GM12874 (cell line): ENCODE measurements around the gene FBXL16.

Experiments
- TF ChIP-seq, protein P1 (sequence below): IDR thresholded peaks from 2 replicates; pipeline ENCODE4 v1.5.1; 2011; ENCODE audit warnings: low read depth, mild to moderate bottlenecking, control low read depth, low read length, moderate library complexity; ENCODE audit not compliant: insufficient read depth

The FBXL16 gene

DNA sequence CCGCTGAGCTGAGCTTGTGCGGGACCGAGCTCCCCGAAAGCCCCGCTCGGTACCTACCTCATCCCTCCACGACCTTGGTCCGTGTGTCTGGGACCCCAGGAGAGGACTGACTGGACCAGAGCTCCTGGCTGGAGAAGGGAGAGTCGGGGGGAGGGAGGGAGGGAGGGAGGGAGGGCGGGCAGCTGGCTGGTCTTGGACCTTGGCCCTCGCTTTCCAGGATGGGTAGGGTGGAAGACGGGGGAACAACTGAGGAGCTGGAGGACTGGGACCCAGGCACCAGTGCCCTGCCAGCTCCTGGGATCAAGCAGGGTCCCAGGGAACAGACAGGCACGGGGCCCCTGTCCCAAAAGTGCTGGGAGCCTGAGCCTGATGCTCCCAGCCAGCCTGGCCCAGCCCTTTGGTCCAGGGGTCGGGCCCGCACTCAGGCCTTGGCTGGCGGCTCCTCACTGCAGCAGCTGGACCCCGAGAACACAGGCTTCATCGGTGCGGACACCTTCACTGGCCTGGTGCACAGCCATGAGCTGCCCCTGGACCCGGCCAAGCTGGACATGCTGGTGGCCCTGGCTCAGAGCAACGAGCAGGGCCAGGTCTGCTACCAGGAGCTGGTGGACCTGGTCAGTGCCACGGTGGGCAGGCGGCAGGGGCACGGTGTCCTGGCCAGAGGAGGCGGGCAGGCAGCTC, 29.6 kb downstream of the FBXL16 start:
- TF ChIP-seq, protein P1, sequence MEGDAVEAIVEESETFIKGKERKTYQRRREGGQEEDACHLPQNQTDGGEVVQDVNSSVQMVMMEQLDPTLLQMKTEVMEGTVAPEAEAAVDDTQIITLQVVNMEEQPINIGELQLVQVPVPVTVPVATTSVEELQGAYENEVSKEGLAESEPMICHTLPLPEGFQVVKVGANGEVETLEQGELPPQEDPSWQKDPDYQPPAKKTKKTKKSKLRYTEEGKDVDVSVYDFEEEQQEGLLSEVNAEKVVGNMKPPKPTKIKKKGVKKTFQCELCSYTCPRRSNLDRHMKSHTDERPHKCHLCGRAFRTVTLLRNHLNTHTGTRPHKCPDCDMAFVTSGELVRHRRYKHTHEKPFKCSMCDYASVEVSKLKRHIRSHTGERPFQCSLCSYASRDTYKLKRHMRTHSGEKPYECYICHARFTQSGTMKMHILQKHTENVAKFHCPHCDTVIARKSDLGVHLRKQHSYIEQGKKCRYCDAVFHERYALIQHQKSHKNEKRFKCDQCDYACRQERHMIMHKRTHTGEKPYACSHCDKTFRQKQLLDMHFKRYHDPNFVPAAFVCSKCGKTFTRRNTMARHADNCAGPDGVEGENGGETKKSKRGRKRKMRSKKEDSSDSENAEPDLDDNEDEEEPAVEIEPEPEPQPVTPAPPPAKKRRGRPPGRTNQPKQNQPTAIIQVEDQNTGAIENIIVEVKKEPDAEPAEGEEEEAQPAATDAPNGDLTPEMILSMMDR = no peak

DNA sequence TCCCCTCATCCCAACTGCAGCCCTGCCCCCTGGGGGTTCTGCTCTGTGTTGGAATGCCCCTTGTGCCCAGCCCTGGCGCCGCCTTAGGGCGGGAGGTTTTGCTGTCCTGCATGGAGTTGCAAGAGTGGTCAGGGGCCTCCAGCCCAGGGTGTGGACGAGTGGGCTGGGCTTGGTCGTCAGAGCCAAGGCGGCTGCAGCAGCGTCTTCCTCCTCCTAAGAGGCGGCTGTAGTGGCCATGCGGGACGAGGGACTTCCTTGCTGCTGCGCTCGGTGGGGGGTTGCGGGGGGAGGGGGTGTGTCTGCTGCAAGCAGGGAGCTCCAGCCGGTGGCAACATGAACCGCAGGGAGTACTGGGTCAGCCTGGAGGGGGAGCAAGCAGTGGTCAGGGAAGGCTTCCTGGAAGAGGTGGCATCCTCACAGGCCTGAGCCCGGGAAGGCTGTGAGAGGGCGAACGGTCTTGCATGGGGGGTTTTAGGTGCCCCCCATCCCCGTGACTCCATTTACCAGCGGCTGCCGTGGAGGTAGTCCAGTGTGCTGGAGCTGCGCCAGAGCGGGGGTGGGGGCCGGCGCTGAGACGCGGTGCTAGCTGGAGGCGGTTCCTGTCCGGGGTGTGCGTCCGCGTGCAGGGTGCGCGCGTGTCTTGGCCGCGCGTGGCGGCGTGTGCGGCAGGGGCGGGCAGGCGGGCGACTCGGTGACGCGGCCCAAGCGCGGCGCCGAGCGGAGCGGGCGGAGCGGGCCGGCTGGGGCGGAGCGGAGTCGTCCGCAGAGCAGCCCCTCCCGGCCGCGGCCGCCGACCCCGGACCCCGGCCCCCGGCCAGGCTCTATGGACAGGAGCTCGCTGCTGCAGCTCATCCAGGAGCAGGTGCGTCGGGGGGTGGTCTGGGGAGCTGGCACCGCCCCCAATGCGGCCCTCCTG, 30.4 kb downstream of the FBXL16 start, which contains the start of gene RHBDL1:
RHBDL1 (plus strand) TSS at position 704 of the 916 bp plus-strand sequence; CDS start at position 824, 120 bp downstream.
- TF ChIP-seq, protein P1 = 0 out of 2 replicates have a peak, but pooled peaks have one; percentile 1

DNA sequence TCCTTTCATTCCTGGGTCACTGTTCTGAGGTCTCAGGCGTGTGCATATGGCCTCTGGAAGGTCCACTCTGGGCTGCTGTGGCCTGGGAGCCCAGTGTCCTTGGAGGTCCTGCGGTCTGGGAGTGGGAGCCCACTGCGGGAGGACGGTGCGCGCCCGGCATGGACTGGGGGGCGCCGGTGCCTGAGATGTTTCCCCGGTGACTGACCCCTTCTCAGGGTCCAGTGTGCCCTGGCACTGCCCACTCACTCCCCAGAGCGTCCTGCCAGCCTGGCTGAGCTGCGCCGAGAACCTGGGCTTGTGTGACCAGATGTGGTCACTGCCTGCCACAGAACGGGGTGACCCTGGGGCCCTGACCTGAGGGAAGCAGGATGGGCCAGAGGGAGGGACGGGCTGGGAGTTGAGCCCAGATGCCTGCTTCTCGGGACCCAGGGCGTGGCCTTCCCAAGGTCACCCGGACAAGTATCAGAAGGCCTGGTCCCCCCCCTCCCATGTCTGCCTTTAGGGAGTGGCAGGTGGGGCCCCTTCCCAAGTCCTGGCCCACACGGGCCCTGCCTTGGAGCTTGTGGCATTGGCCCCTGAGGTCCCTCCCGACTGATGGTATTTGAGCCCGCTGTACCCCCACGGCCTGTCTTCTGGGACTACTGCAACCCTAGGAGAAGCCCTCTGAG, 31.3 kb downstream of the FBXL16 start:
- TF ChIP-seq, protein P1 = no peak

DNA sequence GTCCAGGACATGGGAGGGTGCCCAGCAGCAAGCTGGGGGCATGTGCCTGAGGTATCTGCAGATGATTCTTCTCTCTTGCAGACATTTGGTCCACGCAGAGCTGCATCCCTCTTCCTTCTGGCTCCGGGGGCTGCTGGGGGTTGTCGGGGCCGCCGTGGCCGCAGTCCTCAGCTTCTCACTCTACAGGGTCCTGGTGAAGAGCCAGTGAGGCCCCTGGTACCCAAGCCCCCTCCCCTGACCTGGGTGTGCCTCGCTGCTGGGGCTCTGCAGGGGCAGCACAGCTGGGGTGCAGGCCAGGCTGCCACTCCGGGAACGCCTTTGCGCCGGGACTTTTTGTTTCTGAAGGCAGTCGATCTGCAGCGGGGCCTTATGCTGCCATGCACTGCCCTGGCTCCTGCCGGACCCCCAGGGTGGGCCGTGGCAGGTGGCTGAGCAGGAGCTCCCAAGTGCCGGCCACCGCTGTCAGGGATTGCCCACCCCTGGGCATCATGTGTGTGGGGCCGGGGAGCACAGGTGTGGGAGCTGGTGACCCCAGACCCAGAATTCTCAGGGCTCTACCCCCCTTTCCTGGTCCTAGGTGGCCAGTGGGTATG, 32.1 kb downstream of the FBXL16 start:
- TF ChIP-seq, protein P1 = no peak

DNA sequence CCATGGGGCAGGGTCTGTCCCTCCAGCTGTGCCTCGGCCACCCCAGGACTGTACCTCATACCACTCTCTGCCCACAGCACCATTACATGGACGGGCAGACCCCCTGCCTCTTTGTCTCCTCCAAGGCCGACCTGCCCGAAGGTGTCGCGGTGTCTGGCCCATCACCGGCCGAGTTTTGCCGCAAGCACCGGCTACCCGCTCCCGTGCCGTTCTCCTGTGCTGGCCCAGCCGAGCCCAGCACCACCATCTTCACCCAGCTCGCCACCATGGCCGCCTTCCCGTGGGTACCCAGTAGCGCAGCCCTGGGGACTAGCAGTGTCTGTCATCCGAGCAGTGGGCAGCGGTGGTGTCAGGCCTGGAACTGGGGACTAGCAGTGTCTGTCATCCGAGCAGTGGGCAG, 32.8 kb downstream of the FBXL16 start:
- TF ChIP-seq, protein P1 = no peak

DNA sequence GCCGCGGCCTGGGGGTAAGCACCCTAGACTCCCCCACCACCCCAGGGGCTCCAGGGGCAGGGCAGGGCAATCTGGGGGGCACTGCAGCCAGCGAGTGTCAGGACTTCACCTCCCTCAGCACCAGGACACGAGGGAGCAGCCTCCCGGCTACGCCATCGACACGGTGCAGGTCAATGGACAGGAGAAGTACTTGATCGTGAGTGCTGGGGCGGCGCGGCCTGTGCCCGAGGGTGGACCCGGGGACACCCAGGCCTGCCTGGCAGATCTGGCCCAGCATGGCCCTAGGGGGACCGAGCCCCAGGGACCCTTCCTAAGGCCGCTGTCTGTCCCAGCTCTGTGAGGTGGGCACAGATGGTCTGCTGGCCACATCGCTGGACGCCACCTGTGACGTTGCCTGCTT, 33.2 kb downstream of the FBXL16 start:
- TF ChIP-seq, protein P1 = no peak
